Measurements from ENCODE around the gene OSCP1. TPM values are rescaled to one million over a fixed set of nuclear protein-coding genes. Genes with fewer than 3 reads are reported as not detected.
A peak's percentile ranks its signal among the peaks of the same experiment; 100 is the strongest.

Gene OSCP1
- polyA plus RNA-seq, 1 of the 3 experiments (the other 2 are of a cell fraction) = 11.9 TPM

DNA sequence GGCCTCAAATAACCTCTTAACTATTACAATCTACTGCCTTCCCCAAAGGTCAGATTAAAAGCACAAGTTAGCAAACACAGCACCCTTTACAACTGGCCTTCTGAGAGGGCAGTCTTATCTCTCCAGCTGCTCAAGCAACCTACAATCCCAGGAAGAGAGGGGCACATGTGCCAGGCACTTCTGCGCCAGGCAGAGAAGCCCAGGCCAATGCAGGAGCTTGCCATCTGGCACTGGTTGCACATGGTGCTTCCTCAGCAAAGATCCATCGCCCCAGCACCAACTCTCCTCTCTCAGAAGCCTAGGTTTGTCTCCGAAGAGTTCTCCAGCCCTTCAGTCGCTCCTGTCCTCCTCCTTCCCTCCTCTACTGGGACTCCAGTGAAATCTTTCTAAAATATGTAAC is 67.0 kb downstream of the OSCP1 start:
- Histone ChIP-seq H3K4me1 (ENCODE audit: control insufficient read depth in 1 of 2, insufficient read depth in 2 of 2, low read depth in 1 of 2, low read length in 1 of 2) (peaks cover 31 to 37% of the 10 kb centered on the region in 2 experiments), H4K20me1 (ENCODE audit: insufficient read depth) (peaks cover 64% of the 10 kb centered on the region), H3K27me3 (ENCODE audit: insufficient read depth) (no peaks in the 10 kb centered on the region), H3K27ac (ENCODE audit: low read depth in 2 of 2, low read length in 1 of 2) (0 out of 4 replicates have a peak overlapping the region, but pooled peaks of 1 of the 2 experiments have one; percentile 1), H3K9me3 (no peaks in the 10 kb centered on the region), H3F3A (replicated peaks; ENCODE audit: insufficient read depth) (peaks cover 16% of the 10 kb centered on the region), H2AFZ (ENCODE audit: low read depth) (no peak overlapping the region), H3K36me3 (replicated peaks in 1 of 2; ENCODE audit: control insufficient read depth in 1 of 2, insufficient read depth in 2 of 2, low read length in 1 of 2) (peaks cover 0 to under 1% of the 10 kb centered on the region in 2 experiments), H3K4me3 (ENCODE audit: low read depth in 2 of 2, low read length in 1 of 2) (peak overlapping the region in 1 of 2 experiments; percentile 83; a peak in 1 of 4 replicates), H3K9me2 (no peaks in the 10 kb centered on the region), H3K79me2 (ENCODE audit: insufficient read depth) (peaks cover 74% of the 10 kb centered on the region), H3K9ac (no peak overlapping the region), H3K4me2 (peak overlapping the region; percentile 93)
- CTCF ChIA-PET = interaction anchor here (10.1 kb wide), 1 partner anchor 16 kb away, joined by 78 read pairs; no protein-coding TSS in a partner anchor
- POLR2A ChIA-PET = no interaction called here
- DNase-seq = no peak
- TF ChIP-seq JUND (IDR thresholded peaks at IDR 0.05) = no peak
- no peak for TF ChIP-seq ELF1 (IDR thresholded peaks at IDR 0.05)
- TF ChIP-seq TEAD4 (IDR thresholded peaks at IDR 0.05; ENCODE audit: borderline replicate concordance, insufficient read depth) = no peak
- TF ChIP-seq GATA2 (CRISPR knock-in tag; IDR thresholded peaks at IDR 0.05) = no peak
- TF ChIP-seq PBX3 (IDR thresholded peaks at IDR 0.05) = no peak
- TF ChIP-seq ZBTB33 (IDR thresholded peaks at IDR 0.05; ENCODE audit: borderline replicate concordance, low read depth) = no peak
- TF ChIP-seq CHD2 (IDR thresholded peaks at IDR 0.05; ENCODE audit: low read length, partially characterized antibody) = no peak
- TF ChIP-seq RFX5 (IDR thresholded peaks at IDR 0.05; ENCODE audit: low read length) = no peak
- TF ChIP-seq, protein P1, sequence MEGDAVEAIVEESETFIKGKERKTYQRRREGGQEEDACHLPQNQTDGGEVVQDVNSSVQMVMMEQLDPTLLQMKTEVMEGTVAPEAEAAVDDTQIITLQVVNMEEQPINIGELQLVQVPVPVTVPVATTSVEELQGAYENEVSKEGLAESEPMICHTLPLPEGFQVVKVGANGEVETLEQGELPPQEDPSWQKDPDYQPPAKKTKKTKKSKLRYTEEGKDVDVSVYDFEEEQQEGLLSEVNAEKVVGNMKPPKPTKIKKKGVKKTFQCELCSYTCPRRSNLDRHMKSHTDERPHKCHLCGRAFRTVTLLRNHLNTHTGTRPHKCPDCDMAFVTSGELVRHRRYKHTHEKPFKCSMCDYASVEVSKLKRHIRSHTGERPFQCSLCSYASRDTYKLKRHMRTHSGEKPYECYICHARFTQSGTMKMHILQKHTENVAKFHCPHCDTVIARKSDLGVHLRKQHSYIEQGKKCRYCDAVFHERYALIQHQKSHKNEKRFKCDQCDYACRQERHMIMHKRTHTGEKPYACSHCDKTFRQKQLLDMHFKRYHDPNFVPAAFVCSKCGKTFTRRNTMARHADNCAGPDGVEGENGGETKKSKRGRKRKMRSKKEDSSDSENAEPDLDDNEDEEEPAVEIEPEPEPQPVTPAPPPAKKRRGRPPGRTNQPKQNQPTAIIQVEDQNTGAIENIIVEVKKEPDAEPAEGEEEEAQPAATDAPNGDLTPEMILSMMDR (IDR thresholded peaks at IDR 0.05) = no peak
- TF ChIP-seq EP300 (IDR thresholded peaks at IDR 0.05; ENCODE audit: borderline replicate concordance in 1 of 2, low read depth in 1 of 2, low read length in 1 of 2) = no peak
- no peak for TF ChIP-seq FOSL2 (IDR thresholded peaks at IDR 0.05; ENCODE audit: borderline replicate concordance, low read depth)
- no peak for TF ChIP-seq MXI1 (IDR thresholded peaks at IDR 0.05; ENCODE audit: low read depth, low read length)
- TF ChIP-seq POLR2AphosphoS5 (IDR thresholded peaks at IDR 0.05; ENCODE audit: low read depth, low read length) = no peak
- TF ChIP-seq TAF1 (IDR thresholded peaks at IDR 0.05; ENCODE audit: borderline replicate concordance, low read depth, low read length) = no peak
- TF ChIP-seq EZH2phosphoT487 (IDR thresholded peaks at IDR 0.05; ENCODE audit: borderline replicate concordance, low read depth) = no peak
- TF ChIP-seq TCF12 (IDR thresholded peaks at IDR 0.05) = no peak
- no peak for TF ChIP-seq NRF1 (IDR thresholded peaks at IDR 0.05; ENCODE audit: low read depth, low read length)
- 94% methylated on average over 4 of the region's 4 CpGs for WGBS (ENCODE audit: low lambda C conversion rate)

All from SK-N-SH (cell line).